GM23338 (cell line): ENCODE measurements around the gene CCNF. TPM values are rescaled to one million over a fixed set of nuclear protein-coding genes. Genes with fewer than 3 reads are reported as not detected.
A peak's percentile ranks its signal among the peaks of the same experiment; 100 is the strongest.

ENCODE experiments used
- ATAC-seq: fragments of 200-7000 bp; cut with Tn5 transposase; 3 replicates; pipeline ENCODE4 v1.9.1; 2020
- DNase-seq: peaks from one replicate; pipeline ENCODE4 v3.0.0-alpha.2; 2015; ENCODE audit warnings: low spot score
- H2AFZ ChIP-seq: fragments of 200-600 bp; sonication (generic); 2 replicates; pipeline ENCODE4 v1.8.0; 2016; ENCODE audit warnings: antibody characterized with exemption, mild to moderate bottlenecking, moderate library complexity
- H3F3A ChIP-seq: fragments of 200-600 bp; sonication (generic); replicated peaks from 2 replicates; pipeline ENCODE4 v1.8.0; 2017; ENCODE audit warnings: antibody characterized with exemption, mixed run types, low read depth
- H3K27ac ChIP-seq: fragments of 200-600 bp; sonication (generic); 2 replicates; pipeline ENCODE4 v1.6.1; 2016; ENCODE audit warnings: low read depth
- H3K27me3 ChIP-seq: fragments of 200-600 bp; sonication (generic); 2 replicates; pipeline ENCODE4 v1.8.0; 2016; ENCODE audit warnings: mild to moderate bottlenecking, mixed run types, moderate library complexity; ENCODE audit not compliant: insufficient read depth
- H3K36me3 ChIP-seq: fragments of 200-600 bp; sonication (generic); 2 replicates; pipeline ENCODE4 v1.8.0; 2016; ENCODE audit warnings: mild to moderate bottlenecking; ENCODE audit not compliant: insufficient read depth
- H3K4me1 ChIP-seq: fragments of 200-600 bp; sonication (generic); 2 replicates; pipeline ENCODE4 v1.8.0; 2016; ENCODE audit warnings: mild to moderate bottlenecking, moderate library complexity; ENCODE audit not compliant: insufficient read depth
- H3K4me2 ChIP-seq: fragments of 200-600 bp; sonication (generic); 2 replicates; pipeline ENCODE4 v1.7.1; 2017; ENCODE audit warnings: mixed run types
- H3K4me3 ChIP-seq: fragments of 200-600 bp; sonication (generic); 2 replicates; pipeline ENCODE4 v1.6.1; 2016; ENCODE audit warnings: mixed run types
- H3K79me2 ChIP-seq: fragments of 200-600 bp; sonication (generic); replicated peaks from 2 replicates; pipeline ENCODE4 v1.8.0; 2017; ENCODE audit warnings: mild to moderate bottlenecking; ENCODE audit not compliant: insufficient read depth
- H3K9me2 ChIP-seq: fragments of 200-600 bp; sonication (generic); 2 replicates; pipeline ENCODE4 v1.8.0; 2017; ENCODE audit not compliant: insufficient read depth
- H4K20me1 ChIP-seq: fragments of 200-600 bp; sonication (generic); replicated peaks from 2 replicates; pipeline ENCODE4 v1.8.0; 2017; ENCODE audit warnings: mild to moderate bottlenecking; ENCODE audit not compliant: insufficient read depth
- H3K27ac Mint-ChIP-seq: 2 replicates; pipeline ENCODE4 v1.8.0; 2020; ENCODE audit warnings: inconsistent platforms, mild to moderate bottlenecking, moderate library complexity, mixed read lengths
- H3K27me3 Mint-ChIP-seq: 3 replicates; pipeline ENCODE4 v1.8.0; 2022; ENCODE audit warnings: low read depth, mild to moderate bottlenecking, moderate library complexity, mixed read lengths, inconsistent platforms; ENCODE audit not compliant: insufficient read depth, poor library complexity
- H3K36me3 Mint-ChIP-seq: 3 replicates; pipeline ENCODE4 v1.8.0; 2021; ENCODE audit warnings: low read depth, mild to moderate bottlenecking, inconsistent platforms, moderate library complexity, mixed read lengths
- H3K4me1 Mint-ChIP-seq: 3 replicates; pipeline ENCODE4 v1.8.0; 2020; ENCODE audit warnings: mild to moderate bottlenecking, inconsistent platforms, mixed read lengths
- H3K4me3 Mint-ChIP-seq: 3 replicates; pipeline ENCODE4 v1.8.0; 2021; ENCODE audit warnings: moderate library complexity, mild to moderate bottlenecking, inconsistent platforms, mixed read lengths
- H3K9me3 Mint-ChIP-seq: 3 replicates; pipeline ENCODE4 v1.8.0; 2020; ENCODE audit warnings: moderate library complexity, mild to moderate bottlenecking, inconsistent platforms, mixed read lengths
- CREB1 ChIP-seq: fragments of 250-450 bp; sonication (Bioruptor Pico); IDR thresholded peaks from 2 replicates; pipeline ENCODE4 v1.5.0; 2020; ENCODE audit warnings: low read depth, mild to moderate bottlenecking, moderate library complexity
- NANOG ChIP-seq: IDR thresholded peaks from 2 replicates; pipeline ENCODE4 v1.6.1; 2016; ENCODE audit warnings: antibody characterized with exemption, borderline replicate concordance
- ZNF114 ChIP-seq: fragments of 250-450 bp; sonication (Bioruptor Pico); IDR thresholded peaks from 2 replicates; pipeline ENCODE4 v1.5.0; 2020; ENCODE audit warnings: mild to moderate bottlenecking, moderate library complexity
- polyA plus RNA-seq: library from polyadenylated mRNA; unstranded; fragments of >200 nt; fragmentation: Nextera tagmentation; extraction: Ambion mirVana; gene quantifications from 2 replicates; pipeline ENCODE4 v1.2.1, GENCODE V29; 2016
- total RNA-seq: library from RNA; depleted of rRNA; stranded (reverse); fragments of >200 nt; shearing (Covaris generic); gene quantifications from 2 replicates; pipeline ENCODE4 v1.2.3, GENCODE V29; 2014
- TF ChIP-seq, protein P1 (sequence below): fragments of 250-450 bp; sonication (Bioruptor Pico); IDR thresholded peaks from 2 replicates; pipeline ENCODE4 v1.5.0; 2020; ENCODE audit warnings: mild to moderate bottlenecking, moderate library complexity
- TF ChIP-seq, protein P2 (sequence below), 2 experiments: fragments of 200-600 bp in 1 of 2; sonication (generic) in 1 of 2; conservative IDR thresholded peaks; 2 replicates each; pipeline versions ENCODE4 v1.5.1 to v1.6.1; 2016 to 2017; ENCODE audit warnings: antibody characterized with exemption in 2 of 2, low read depth in 2 of 2, mild to moderate bottlenecking in 2 of 2, moderate library complexity in 1 of 2

Gene CCNF
- total and polyA plus RNA-seq, 2 experiments from 2014 or later, result 21.2 to 54.2 TPM

DNA sequence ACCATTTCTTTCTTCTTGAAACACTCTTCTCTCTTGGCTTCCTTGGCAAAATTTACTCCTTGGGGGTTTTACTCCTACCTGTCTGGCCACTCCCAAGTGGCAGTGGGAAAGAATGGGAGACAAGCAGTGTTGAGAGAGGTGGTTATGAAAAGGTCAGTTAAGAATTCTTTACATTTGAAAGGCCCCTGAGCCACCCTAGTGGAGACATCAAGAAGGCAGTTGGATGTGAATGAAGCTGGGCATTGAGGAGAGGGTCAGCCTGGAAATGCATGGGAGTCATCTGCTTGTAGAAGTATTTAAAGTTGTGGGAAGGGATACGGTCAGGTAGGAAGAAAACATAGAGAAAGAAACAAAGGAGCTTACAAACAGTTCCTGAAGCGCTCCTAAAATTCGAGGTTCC lies 42.3 kb upstream of the CCNF start:
- Mint-ChIP-seq H3K9me3 (peaks cover 19% of the 10 kb centered on the region), H3K27ac (peak overlapping the region; percentile 54), H3K4me1 (peaks cover 21% of the 10 kb centered on the region), H3K36me3 (peaks cover 19% of the 10 kb centered on the region), H3K4me3 (peak overlapping the region; percentile 40), H3K27me3 (peaks cover 15% of the 10 kb centered on the region)
- Histone ChIP-seq H3K4me2 (0 out of 2 replicates have a peak overlapping the region, but pooled peaks have one; percentile 8), H3K27ac (peak overlapping the region; percentile 23), H3K4me3 (no peak overlapping the region), H3F3A (peaks cover 6% of the 10 kb centered on the region; the same call in 1 of the 2 replicates), H2AFZ (no peak overlapping the region), H3K4me1 (peaks cover 20% of the 10 kb centered on the region), H3K36me3 (no peaks in the 10 kb centered on the region), H3K9me2 (no peaks in the 10 kb centered on the region), H3K79me2 (no peaks in the 10 kb centered on the region), H4K20me1 (no peaks in the 10 kb centered on the region), H3K27me3 (no peaks in the 10 kb centered on the region)
- TF ChIP-seq ZNF114 (peak; percentile 92), NANOG (peak; percentile 60; the same call in 1 of the 2 replicates), CREB1 (CRISPR knock-in tag) (no peak)
- TF ChIP-seq, protein P1, sequence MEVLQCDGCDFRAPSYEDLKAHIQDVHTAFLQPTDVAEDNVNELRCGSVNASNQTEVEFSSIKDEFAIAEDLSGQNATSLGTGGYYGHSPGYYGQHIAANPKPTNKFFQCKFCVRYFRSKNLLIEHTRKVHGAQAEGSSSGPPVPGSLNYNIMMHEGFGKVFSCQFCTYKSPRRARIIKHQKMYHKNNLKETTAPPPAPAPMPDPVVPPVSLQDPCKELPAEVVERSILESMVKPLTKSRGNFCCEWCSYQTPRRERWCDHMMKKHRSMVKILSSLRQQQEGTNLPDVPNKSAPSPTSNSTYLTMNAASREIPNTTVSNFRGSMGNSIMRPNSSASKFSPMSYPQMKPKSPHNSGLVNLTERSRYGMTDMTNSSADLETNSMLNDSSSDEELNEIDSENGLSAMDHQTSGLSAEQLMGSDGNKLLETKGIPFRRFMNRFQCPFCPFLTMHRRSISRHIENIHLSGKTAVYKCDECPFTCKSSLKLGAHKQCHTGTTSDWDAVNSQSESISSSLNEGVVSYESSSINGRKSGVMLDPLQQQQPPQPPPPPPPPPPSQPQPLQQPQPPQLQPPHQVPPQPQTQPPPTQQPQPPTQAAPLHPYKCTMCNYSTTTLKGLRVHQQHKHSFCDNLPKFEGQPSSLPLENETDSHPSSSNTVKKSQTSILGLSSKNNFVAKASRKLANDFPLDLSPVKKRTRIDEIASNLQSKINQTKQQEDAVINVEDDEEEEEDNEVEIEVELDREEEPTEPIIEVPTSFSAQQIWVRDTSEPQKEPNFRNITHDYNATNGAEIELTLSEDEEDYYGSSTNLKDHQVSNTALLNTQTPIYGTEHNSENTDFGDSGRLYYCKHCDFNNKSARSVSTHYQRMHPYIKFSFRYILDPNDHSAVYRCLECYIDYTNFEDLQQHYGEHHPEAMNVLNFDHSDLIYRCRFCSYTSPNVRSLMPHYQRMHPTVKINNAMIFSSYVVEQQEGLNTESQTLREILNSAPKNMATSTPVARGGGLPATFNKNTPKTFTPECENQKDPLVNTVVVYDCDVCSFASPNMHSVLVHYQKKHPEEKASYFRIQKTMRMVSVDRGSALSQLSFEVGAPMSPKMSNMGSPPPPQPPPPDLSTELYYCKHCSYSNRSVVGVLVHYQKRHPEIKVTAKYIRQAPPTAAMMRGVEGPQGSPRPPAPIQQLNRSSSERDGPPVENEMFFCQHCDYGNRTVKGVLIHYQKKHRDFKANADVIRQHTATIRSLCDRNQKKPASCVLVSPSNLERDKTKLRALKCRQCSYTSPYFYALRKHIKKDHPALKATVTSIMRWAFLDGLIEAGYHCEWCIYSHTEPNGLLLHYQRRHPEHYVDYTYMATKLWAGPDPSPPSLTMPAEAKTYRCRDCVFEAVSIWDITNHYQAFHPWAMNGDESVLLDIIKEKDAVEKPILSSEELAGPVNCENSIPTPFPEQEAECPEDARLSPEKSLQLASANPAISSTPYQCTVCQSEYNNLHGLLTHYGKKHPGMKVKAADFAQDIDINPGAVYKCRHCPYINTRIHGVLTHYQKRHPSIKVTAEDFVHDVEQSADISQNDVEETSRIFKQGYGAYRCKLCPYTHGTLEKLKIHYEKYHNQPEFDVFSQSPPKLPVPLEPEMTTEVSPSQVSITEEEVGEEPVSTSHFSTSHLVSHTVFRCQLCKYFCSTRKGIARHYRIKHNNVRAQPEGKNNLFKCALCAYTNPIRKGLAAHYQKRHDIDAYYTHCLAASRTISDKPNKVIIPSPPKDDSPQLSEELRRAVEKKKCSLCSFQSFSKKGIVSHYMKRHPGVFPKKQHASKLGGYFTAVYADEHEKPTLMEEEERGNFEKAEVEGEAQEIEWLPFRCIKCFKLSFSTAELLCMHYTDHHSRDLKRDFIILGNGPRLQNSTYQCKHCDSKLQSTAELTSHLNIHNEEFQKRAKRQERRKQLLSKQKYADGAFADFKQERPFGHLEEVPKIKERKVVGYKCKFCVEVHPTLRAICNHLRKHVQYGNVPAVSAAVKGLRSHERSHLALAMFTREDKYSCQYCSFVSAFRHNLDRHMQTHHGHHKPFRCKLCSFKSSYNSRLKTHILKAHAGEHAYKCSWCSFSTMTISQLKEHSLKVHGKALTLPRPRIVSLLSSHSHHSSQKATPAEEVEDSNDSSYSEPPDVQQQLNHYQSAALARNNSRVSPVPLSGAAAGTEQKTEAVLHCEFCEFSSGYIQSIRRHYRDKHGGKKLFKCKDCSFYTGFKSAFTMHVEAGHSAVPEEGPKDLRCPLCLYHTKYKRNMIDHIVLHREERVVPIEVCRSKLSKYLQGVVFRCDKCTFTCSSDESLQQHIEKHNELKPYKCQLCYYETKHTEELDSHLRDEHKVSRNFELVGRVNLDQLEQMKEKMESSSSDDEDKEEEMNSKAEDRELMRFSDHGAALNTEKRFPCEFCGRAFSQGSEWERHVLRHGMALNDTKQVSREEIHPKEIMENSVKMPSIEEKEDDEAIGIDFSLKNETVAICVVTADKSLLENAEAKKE, result peak; percentile 85
- TF ChIP-seq, protein P2, sequence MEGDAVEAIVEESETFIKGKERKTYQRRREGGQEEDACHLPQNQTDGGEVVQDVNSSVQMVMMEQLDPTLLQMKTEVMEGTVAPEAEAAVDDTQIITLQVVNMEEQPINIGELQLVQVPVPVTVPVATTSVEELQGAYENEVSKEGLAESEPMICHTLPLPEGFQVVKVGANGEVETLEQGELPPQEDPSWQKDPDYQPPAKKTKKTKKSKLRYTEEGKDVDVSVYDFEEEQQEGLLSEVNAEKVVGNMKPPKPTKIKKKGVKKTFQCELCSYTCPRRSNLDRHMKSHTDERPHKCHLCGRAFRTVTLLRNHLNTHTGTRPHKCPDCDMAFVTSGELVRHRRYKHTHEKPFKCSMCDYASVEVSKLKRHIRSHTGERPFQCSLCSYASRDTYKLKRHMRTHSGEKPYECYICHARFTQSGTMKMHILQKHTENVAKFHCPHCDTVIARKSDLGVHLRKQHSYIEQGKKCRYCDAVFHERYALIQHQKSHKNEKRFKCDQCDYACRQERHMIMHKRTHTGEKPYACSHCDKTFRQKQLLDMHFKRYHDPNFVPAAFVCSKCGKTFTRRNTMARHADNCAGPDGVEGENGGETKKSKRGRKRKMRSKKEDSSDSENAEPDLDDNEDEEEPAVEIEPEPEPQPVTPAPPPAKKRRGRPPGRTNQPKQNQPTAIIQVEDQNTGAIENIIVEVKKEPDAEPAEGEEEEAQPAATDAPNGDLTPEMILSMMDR (conservative IDR thresholded peaks at IDR 0.05; ENCODE audit: low read depth in 2 of 2), result peak; percentile 43 to 59
- ATAC-seq (peak; percentile 99), DNase-seq (peak; percentile 90)
